Measurements from ENCODE around the gene C2CD2L. TPM values are rescaled to one million over a fixed set of nuclear protein-coding genes. Genes with fewer than 3 reads are reported as not detected.

The C2CD2L gene
- total and polyA plus RNA-seq, 2 of the 13 experiments (the other 11 are each of a cell fraction or from before 2014, with no cell fraction given): 3.7 to 5.5 TPM

- TF ChIP-seq ASH2L (IDR thresholded peaks at IDR 0.05; ENCODE audit: insufficient read length, low read depth, low read length): peak; percentile 40
- TF ChIP-seq POLR2AphosphoS2 (IDR thresholded peaks at IDR 0.05; ENCODE audit: low read depth, low read length): no peak
- TF ChIP-seq, protein P1, sequence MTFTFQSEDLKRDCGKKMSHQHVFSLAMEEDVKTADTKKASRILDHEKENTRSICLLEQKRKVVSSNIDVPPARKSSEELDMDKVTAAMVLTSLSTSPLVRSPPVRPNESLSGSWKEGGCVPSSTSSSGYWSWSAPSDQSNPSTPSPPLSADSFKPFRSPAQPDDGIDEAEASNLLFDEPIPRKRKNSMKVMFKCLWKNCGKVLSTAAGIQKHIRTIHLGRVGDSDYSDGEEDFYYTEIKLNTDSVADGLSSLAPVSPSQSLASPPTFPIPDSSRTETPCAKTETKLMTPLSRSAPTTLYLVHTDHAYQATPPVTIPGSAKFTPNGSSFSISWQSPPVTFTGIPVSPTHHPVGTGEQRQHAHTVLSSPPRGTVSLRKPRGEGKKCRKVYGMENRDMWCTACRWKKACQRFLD (CRISPR knock-in tag; IDR thresholded peaks at IDR 0.05; ENCODE audit: borderline replicate concordance): no peak
- TF ChIP-seq ZNF264 (CRISPR knock-in tag; IDR thresholded peaks at IDR 0.05): no peak; the same call in 1 of the 2 replicates
- TF ChIP-seq U2AF2 (IDR thresholded peaks at IDR 0.05; ENCODE audit: low read depth, low read length): peak; percentile 65; the same call in 1 of the 2 replicates
- TF ChIP-seq ZNF24 (IDR thresholded peaks at IDR 0.05): no peak
- no peak; the same call in 1 of the 2 replicates for TF ChIP-seq POGZ (CRISPR knock-in tag; IDR thresholded peaks at IDR 0.05)
- TF ChIP-seq AHR (CRISPR knock-in tag; IDR thresholded peaks at IDR 0.05): 0 out of 2 replicates have a peak, but pooled peaks have one; percentile 17
- 0 out of 2 replicates have a peak, but pooled peaks have one; percentile 29 for TF ChIP-seq ZNF33B (CRISPR knock-in tag; IDR thresholded peaks at IDR 0.05)
- no peak for TF ChIP-seq SRSF9 (IDR thresholded peaks at IDR 0.05; ENCODE audit: borderline replicate concordance, insufficient read depth, low read depth, low read length, poor library complexity, severe bottlenecking)
- TF ChIP-seq, protein P2, sequence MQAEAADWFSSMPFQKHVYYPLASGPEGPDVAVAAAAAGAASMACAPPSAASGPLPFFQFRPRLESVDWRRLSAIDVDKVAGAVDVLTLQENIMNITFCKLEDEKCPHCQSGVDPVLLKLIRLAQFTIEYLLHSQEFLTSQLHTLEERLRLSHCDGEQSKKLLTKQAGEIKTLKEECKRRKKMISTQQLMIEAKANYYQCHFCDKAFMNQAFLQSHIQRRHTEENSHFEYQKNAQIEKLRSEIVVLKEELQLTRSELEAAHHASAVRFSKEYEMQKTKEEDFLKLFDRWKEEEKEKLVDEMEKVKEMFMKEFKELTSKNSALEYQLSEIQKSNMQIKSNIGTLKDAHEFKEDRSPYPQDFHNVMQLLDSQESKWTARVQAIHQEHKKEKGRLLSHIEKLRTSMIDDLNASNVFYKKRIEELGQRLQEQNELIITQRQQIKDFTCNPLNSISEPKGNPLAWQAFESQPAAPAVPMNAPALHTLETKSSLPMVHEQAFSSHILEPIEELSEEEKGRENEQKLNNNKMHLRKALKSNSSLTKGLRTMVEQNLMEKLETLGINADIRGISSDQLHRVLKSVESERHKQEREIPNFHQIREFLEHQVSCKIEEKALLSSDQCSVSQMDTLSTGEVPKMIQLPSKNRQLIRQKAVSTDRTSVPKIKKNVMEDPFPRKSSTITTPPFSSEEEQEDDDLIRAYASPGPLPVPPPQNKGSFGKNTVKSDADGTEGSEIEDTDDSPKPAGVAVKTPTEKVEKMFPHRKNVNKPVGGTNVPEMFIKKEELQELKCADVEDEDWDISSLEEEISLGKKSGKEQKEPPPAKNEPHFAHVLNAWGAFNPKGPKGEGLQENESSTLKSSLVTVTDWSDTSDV (CRISPR knock-in tag; IDR thresholded peaks at IDR 0.05): no peak
- TF ChIP-seq JDP2 (CRISPR knock-in tag; IDR thresholded peaks at IDR 0.05; ENCODE audit: borderline replicate concordance): no peak
- TF ChIP-seq KLF9 (CRISPR knock-in tag; IDR thresholded peaks at IDR 0.05; ENCODE audit: low read depth): no peak
- TF ChIP-seq, protein P3, sequence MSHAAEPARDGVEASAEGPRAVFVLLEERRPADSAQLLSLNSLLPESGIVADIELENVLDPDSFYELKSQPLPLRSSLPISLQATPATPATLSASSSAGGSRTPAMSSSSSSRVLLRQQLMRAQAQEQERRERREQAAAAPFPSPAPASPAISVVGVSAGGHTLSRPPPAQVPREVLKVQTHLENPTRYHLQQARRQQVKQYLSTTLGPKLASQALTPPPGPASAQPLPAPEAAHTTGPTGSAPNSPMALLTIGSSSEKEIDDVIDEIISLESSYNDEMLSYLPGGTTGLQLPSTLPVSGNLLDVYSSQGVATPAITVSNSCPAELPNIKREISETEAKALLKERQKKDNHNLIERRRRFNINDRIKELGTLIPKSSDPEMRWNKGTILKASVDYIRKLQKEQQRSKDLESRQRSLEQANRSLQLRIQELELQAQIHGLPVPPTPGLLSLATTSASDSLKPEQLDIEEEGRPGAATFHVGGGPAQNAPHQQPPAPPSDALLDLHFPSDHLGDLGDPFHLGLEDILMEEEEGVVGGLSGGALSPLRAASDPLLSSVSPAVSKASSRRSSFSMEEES (CRISPR knock-in tag; IDR thresholded peaks at IDR 0.05): peak; percentile 92
- TF ChIP-seq, protein P4, sequence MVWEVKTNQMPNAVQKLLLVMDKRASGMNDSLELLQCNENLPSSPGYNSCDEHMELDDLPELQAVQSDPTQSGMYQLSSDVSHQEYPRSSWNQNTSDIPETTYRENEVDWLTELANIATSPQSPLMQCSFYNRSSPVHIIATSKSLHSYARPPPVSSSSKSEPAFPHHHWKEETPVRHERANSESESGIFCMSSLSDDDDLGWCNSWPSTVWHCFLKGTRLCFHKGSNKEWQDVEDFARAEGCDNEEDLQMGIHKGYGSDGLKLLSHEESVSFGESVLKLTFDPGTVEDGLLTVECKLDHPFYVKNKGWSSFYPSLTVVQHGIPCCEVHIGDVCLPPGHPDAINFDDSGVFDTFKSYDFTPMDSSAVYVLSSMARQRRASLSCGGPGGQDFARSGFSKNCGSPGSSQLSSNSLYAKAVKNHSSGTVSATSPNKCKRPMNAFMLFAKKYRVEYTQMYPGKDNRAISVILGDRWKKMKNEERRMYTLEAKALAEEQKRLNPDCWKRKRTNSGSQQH (CRISPR knock-in tag; IDR thresholded peaks at IDR 0.05; ENCODE audit: low read depth): peak; percentile 33; the same call in 1 of the 2 replicates
- TF ChIP-seq ZNF350 (CRISPR knock-in tag; IDR thresholded peaks at IDR 0.05; ENCODE audit: borderline replicate concordance, low read depth): peak; percentile 52; the same call in 1 of the 2 replicates
- TF ChIP-seq SAFB2 (CRISPR knock-in tag; IDR thresholded peaks at IDR 0.05; ENCODE audit: borderline replicate concordance, low read depth): peak; percentile 60; the same call in 1 of the 2 replicates
- TF ChIP-seq TSC22D2 (CRISPR knock-in tag; IDR thresholded peaks at IDR 0.05; ENCODE audit: borderline replicate concordance): no peak
- peak; percentile 96 for TF ChIP-seq SAP130 (CRISPR knock-in tag; IDR thresholded peaks at IDR 0.05; ENCODE audit: low read depth)
- no peak for TF ChIP-seq ZSCAN29 (CRISPR knock-in tag; conservative IDR thresholded peaks at IDR 0.05)
- TF ChIP-seq ELF1 (CRISPR knock-in tag; IDR thresholded peaks at IDR 0.05): peak; percentile 96
Measured at GRCh38 chr11:119121008-119121810, 14.1 kb downstream of the C2CD2L start, which contains the start of gene HINFP (continued).

Data from HepG2 (cell line).